MM.1S (cell line): ENCODE results near the gene CFAP73.

ENCODE experiments used
- DNase-seq: peaks from one replicate; pipeline ENCODE4 v3.0.0-alpha.2; 2015
- H2AFZ ChIP-seq: fragments of 300-600 bp; sonication (generic); 2 replicates; pipeline ENCODE4 v1.6.0; 2016; ENCODE audit warnings: antibody characterized with exemption, low read length
- H3F3A ChIP-seq: fragments of 300-600 bp; sonication (generic); 2 replicates; pipeline ENCODE4 v1.6.1; 2016; ENCODE audit warnings: mild to moderate bottlenecking, antibody characterized with exemption, low read length, moderate library complexity, mixed read lengths; ENCODE audit not compliant: insufficient read depth
- H3K27ac ChIP-seq: fragments of 300-600 bp; sonication (generic); 2 replicates; pipeline ENCODE4 v1.5.1; 2016; ENCODE audit warnings: mild to moderate bottlenecking, low read length
- H3K27me3 ChIP-seq: fragments of 300-600 bp; sonication (generic); replicated peaks from 2 replicates; pipeline ENCODE4 v1.6.0; 2016; ENCODE audit warnings: low read length; ENCODE audit not compliant: insufficient read depth
- H3K36me3 ChIP-seq: fragments of 300-600 bp; sonication (generic); replicated peaks from 2 replicates; pipeline ENCODE4 v1.6.1; 2016; ENCODE audit warnings: mild to moderate bottlenecking, low read length, mixed read lengths; ENCODE audit not compliant: insufficient read depth
- H3K4me1 ChIP-seq: fragments of 300-600 bp; sonication (generic); 2 replicates; pipeline ENCODE4 v1.6.1; 2016; ENCODE audit warnings: low read length, mixed read lengths
- H3K4me2 ChIP-seq: fragments of 300-600 bp; sonication (generic); 2 replicates; pipeline ENCODE4 v1.6.0; 2016; ENCODE audit warnings: low read depth, low read length
- H3K4me3 ChIP-seq: fragments of 300-600 bp; sonication (generic); 2 replicates; pipeline ENCODE4 v1.5.1; 2016; ENCODE audit warnings: low read length, mixed read lengths
- H3K79me2 ChIP-seq: fragments of 300-600 bp; sonication (generic); 2 replicates; pipeline ENCODE4 v1.6.1; 2016; ENCODE audit warnings: mixed run types, low read length, mixed read lengths
- H3K9ac ChIP-seq: fragments of 300-600 bp; sonication (generic); 2 replicates; pipeline ENCODE4 v1.6.1; 2016; ENCODE audit warnings: low read length, mixed read lengths
- H3K9me2 ChIP-seq: fragments of 300-600 bp; sonication (generic); replicated peaks from 2 replicates; pipeline ENCODE4 v1.6.1; 2016; ENCODE audit warnings: mild to moderate bottlenecking, low read length, mixed read lengths; ENCODE audit not compliant: insufficient read depth
- H3K9me3 ChIP-seq: fragments of 300-600 bp; sonication (generic); replicated peaks from 2 replicates; pipeline ENCODE4 v1.6.1; 2016; ENCODE audit warnings: mild to moderate bottlenecking, low read length, mixed read lengths; ENCODE audit not compliant: insufficient read depth
- H4K20me1 ChIP-seq: fragments of 300-600 bp; sonication (generic); 2 replicates; pipeline ENCODE4 v1.6.1; 2016; ENCODE audit warnings: mild to moderate bottlenecking, low read length, moderate library complexity, mixed read lengths; ENCODE audit not compliant: insufficient read depth
- CTCF ChIP-seq: fragments of 300-600 bp; sonication (generic); IDR thresholded peaks from 2 replicates; pipeline ENCODE4 v1.5.1; 2016; ENCODE audit warnings: antibody characterized with exemption, low read length, mixed read lengths
- EZH2 ChIP-seq: fragments of 300-600 bp; sonication (generic); optimal IDR thresholded peaks from 2 replicates; pipeline ENCODE3; 2017; ENCODE audit warnings: low read depth, mild to moderate bottlenecking, antibody characterized with exemption, low read length, mixed read lengths
- EZH2phosphoT487 ChIP-seq: fragments of 300-600 bp; sonication (generic); IDR thresholded peaks from 2 replicates; pipeline ENCODE4 v1.6.1; 2018; ENCODE audit warnings: antibody characterized with exemption, low read length

Gene CFAP73

DNA sequence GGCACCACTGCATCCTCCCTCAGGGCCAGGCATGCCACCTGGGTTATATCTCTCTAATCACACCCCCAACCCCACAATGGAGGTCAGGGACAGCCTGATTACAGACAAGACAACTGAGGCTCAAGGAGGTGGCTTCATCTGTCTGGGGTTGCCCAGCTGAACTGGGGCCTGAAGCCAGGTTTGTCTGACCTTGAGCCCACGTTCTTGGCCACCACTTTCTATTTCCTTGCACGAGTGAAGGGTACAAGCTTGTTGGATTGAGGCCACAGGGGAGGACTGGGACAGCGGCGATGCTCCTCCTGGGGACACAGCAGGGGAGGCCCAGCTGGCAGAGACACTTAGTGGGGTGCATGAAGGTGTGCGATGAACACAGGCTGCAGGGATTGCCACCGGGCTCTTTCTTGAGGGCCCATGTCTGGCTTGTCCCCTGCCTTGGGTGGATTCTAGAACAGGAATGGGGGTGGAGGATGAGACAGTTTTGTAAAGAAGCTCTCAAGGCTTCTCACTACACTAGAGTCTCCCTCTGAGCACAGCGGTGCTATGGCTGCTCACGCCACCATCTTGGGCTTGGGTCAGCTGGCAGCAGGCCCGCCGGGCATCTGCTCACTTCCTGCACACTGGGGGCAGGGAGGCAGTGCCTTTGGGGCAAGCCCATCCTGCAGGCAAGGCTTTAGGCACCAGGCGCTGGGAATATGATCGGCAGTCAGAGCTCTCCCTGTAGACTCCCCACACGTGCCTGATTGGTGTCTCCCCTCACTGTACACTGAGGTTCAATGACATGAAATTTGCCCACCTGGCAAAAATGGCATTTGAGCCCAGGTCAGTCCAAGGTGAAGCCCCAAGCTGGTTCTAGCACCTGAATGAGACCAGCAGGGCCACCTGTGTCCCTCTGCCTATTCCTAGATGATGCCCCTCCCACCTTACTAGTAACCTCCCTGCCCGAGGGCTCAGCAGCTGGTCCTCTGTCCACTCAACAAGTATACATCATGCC lies 52.0 kb downstream of the CFAP73 start:
- no peak overlapping the region for H3K9ac ChIP-seq
- TF ChIP-seq CTCF (no peak), EZH2 (no peak), EZH2phosphoT487 (no peak)

DNA sequence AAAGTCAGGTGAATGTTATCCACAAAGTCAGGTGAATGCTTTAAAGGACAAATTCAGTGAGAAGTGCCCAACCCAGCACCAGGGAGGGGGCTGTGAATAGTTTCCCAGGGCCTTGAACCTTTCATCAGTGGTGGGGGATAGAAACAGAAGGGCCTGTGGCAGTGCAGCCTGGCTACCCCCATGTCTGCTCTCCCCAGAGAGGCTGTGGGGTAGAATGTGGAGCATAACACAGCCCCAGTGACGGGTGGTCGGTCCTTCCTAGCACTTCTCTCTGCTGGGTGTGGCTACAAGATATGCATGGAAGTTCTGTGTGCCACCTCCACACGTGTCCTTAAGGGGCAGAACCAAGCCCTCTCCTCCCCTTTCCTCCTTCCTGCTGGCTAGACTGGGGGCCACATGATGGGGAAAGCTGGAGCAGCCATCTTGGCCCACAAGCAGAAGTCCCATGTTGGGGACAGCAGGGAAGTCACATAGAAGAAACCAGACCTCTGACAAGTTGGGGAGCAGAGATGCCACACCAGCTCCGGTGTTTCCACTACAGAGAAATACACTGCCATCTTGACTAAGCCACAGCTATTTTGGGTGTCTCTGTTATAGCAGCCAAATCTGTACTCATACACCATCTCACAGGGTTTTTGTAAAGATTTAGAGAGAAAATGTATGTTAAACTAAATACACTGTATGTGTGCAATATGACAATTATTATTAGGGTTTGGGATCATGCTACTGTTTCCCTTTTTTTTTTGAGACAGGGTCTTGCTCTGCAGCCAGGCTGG lies 53.0 kb downstream of the CFAP73 start:
- peaks cover 3% of the 10 kb centered on the region; the same call in 1 of the 2 replicates for H3K4me1 ChIP-seq
- H3K4me2 ChIP-seq: no peak overlapping the region
- no peak overlapping the region for H3K27ac ChIP-seq
- H4K20me1 ChIP-seq: no peaks in the 10 kb centered on the region
- H3K9me2 ChIP-seq: no peaks in the 10 kb centered on the region
- DNase-seq: no peak
- H2AFZ ChIP-seq: no peak overlapping the region
- no peak overlapping the region for H3K4me3 ChIP-seq
- no peak for TF ChIP-seq EZH2phosphoT487
- no peak for TF ChIP-seq EZH2
- TF ChIP-seq CTCF: no peak
- no peak overlapping the region for H3K9ac ChIP-seq
- H3K27me3 ChIP-seq: no peaks in the 10 kb centered on the region
- H3K36me3 ChIP-seq: no peaks in the 10 kb centered on the region
- H3F3A ChIP-seq: peaks cover 4% of the 10 kb centered on the region; the same call in 1 of the 2 replicates
- no peaks in the 10 kb centered on the region for H3K79me2 ChIP-seq
- no peaks in the 10 kb centered on the region for H3K9me3 ChIP-seq

More for the DNA sequence above, 52.0 kb downstream of the CFAP73 start:
- Histone ChIP-seq H3K9me3 (no peaks in the 10 kb centered on the region), H3F3A (no peaks in the 10 kb centered on the region), H4K20me1 (no peaks in the 10 kb centered on the region), H3K9me2 (no peaks in the 10 kb centered on the region), H3K4me2 (no peak overlapping the region), H2AFZ (no peak overlapping the region), H3K4me3 (no peak overlapping the region), H3K4me1 (no peaks in the 10 kb centered on the region), H3K27ac (no peak overlapping the region), H3K27me3 (no peaks in the 10 kb centered on the region), H3K79me2 (no peaks in the 10 kb centered on the region), H3K36me3 (no peaks in the 10 kb centered on the region)
- no peak for DNase-seq

DNA sequence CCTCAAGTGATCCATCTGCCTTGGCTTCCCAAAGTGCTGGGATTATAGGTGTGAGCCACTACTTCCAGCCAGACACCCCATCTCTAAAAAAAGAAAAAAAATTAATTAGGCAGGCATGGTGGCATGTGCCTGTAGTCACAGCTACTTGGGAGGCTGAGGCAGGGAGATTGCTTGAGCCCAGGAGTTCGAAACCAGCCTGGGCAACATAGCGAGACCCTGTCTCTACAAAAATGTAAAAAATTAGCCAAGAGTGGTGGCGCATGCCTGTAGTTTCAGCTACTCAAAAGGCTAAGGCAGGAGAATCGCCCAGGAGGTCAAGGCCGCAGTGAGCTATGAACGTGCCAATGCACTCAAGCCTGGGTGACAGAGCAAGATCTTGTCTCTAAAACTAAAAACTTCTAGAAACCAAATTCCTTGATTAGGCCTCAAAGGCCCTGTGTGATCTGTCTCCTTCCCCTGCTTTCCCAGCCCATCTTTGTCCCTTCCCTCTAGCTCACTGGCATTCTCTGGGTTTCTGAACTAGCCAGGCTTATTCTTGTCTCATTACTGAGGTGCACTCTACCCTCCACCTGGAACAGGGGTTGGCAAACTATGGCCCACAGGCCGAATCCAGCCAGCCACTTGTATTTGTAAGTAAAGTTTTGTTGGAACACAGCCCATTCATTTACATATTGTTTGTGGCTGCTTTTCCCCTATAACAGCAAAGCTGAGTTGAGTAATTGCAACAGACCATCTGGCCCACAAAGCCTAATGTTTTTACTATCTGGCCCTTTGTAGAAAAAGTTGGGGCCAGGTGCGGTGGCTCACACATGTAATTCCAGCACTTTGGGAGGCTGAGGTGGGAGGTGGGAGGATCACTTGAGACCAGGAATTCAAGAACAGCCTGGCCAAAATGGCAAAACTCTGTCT lies 54.6 kb downstream of the CFAP73 start:
- no peaks in the 10 kb centered on the region for H4K20me1 ChIP-seq
- no peak overlapping the region for H3K4me3 ChIP-seq
- DNase-seq: no peak
- peaks cover 15% of the 10 kb centered on the region for H3K4me1 ChIP-seq
- H3K27ac ChIP-seq: no peak overlapping the region
- H3K27me3 ChIP-seq: no peaks in the 10 kb centered on the region
- no peaks in the 10 kb centered on the region for H3K79me2 ChIP-seq
- no peak overlapping the region for H3K9ac ChIP-seq
- no peaks in the 10 kb centered on the region for H3K9me3 ChIP-seq
- H3F3A ChIP-seq: peaks cover 19% of the 10 kb centered on the region
- no peak overlapping the region for H2AFZ ChIP-seq
- no peak overlapping the region for H3K4me2 ChIP-seq
- H3K9me2 ChIP-seq: no peaks in the 10 kb centered on the region
- no peaks in the 10 kb centered on the region for H3K36me3 ChIP-seq
- TF ChIP-seq CTCF (no peak), EZH2 (no peak), EZH2phosphoT487 (no peak)
